ENCODE measurements around the gene ANTXR1.

Gene ANTXR1

DNA sequence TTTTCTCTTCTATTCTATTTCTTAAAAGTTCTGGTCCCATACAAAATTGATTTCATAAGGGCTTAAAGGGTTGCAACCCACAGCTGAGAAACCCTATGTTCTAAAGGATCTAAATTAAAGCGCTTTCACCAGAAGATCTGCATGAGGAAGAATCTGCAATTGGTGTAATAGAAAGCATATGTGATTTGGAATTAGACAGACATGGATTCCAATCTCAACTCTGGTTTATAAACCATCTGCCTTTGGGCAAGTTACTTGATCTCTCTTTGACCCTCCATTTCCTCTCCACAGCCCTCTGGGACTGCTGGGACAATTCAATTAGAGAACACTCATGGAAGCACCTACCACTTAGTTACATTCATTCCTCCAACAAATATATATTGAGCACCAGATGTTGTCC lies 178.7 kb downstream of the ANTXR1 start:
- DNase-seq: no peak

- DNase-seq: no peak
These were observed 179.4 kb downstream of the ANTXR1 start for GRCh38 chr2:69192176-69192945.

- no peak for DNase-seq
These were observed 182.7 kb downstream of the ANTXR1 start for GRCh38 chr2:69195706-69196105.

DNA sequence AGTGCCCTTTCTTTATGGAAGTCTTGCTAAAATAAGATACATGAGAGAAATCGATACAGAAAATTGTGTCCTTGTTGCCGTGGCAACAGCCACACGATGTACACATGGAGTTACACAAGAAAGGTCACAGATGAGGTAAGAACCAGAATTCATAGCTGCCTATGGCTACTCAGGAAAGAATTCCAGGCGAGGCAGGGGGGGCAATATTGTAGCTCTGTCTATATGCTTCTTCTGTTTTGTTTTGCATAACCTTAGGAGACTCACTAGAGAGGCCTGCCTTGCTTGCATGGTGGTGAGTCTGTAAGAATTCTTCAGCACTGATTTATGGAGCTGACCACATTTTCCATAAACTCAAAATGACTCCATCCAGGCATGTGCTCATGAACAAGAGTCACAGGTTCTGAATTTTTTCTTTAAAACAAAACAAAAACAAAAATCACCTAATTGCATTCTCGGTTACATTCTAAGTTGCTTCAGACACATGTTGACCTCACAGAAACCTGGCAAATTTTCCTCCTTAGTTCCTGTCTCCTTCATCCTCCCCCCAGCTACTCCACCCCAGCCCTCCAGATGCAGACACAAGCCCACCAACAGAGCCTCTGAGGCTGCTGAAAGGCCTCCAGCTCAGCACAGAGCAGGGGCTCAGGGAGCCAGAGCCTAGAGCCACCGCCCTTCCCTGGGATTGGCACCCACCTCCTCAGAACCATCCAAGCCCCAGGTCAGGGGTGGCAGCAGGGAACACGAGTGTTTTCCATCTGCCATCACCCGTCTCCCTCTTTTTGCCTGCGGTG lies 183.5 kb downstream of the ANTXR1 start:
- DNase-seq: no peak

- no peak for DNase-seq
These were observed 187.1 kb downstream of the ANTXR1 start for GRCh38 chr2:69200107-69200520.

GRCh38 chr2:69201259-69201658 lies 188.3 kb downstream of the ANTXR1 start:
- no peak for DNase-seq

DNA sequence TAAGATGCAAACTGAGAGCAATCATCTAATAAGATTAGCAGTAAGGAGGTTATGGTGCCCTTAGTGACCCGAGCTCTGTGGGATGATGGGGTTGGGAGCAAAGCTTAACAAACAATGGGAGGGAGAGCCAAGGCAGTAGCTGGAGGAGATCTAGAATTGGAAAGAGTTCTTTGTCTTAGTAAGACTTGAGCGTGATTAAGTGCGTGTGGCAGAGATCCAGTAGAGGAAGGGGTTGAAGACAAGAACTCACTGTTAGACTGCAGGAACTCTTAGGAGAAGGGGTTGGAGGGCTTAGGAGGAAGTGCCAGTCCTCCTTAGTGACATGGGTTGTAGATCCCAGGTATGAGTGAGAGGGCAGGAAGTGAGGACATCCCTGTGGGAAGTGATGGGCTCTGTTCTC lies 189.3 kb downstream of the ANTXR1 start:
- no peak for DNase-seq

DNA sequence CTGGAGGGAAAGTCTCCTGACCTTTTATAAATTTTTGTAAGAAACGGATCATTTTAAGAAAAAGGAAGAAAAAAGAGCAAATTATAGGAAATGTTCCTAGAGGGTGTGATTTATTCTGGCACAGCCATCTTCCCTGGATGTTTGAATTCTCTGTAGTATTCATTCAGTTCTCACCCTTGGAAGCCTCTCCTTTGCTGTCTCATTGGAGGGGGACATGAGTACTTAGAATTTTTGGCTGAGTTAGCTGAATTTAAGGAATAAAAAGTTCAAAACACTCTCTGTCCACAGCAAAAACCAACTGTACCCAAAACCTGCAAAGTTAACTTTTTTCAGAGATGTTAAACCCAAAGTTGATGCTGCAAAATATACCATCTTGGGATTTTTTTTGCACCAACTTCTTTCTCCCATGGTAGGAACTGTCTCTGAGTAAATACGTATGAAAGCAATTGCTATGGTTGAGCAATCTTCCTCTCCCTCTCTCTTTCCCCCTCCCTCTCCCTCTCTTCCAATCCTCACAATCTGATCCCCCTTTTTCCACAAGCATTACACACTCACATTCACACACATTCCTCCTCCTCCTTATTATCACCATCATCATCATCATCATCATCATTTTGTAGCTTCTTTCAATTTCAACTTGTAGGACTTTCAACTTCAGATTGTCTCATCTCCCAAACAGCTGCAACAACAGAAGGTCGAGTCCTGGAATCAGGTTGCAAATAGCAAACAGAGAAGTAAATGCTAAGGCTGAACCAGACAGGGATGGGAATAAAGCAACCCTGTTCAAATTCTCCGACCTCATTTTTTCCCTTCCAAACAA lies 190.4 kb downstream of the ANTXR1 start:
- no peak for DNase-seq

GRCh38 chr2:69204654-69205053 lies 191.7 kb downstream of the ANTXR1 start:
- DNase-seq: no peak

DNA sequence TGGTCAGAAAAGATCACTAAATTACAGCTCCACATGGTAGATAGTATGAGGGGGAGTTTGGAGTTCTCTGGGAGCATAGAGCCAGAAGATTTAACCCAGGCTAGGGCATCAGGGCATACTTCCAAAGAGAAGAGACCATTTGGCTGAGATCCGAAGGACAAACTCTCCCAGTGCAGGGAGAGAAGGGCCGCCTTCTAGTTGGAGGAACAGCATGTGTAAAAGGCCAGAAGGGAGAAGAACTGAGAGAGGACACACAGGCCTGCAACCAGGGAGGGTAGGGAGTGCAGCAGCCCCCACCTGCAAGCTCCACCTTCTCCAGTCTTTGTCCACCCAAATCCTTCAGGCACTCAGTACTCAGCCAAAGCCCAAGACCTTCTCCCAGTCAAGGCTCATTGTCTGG lies 192.1 kb downstream of the ANTXR1 start:
- no peak for DNase-seq

- DNase-seq: no peak
These were observed 192.5 kb downstream of the ANTXR1 start for GRCh38 chr2:69205491-69205890.

- no peak for DNase-seq
These were observed 195.1 kb downstream of the ANTXR1 start for GRCh38 chr2:69208023-69208595.

- no peak for DNase-seq
These were observed 196.5 kb downstream of the ANTXR1 start for GRCh38 chr2:69209482-69209881.

DNA sequence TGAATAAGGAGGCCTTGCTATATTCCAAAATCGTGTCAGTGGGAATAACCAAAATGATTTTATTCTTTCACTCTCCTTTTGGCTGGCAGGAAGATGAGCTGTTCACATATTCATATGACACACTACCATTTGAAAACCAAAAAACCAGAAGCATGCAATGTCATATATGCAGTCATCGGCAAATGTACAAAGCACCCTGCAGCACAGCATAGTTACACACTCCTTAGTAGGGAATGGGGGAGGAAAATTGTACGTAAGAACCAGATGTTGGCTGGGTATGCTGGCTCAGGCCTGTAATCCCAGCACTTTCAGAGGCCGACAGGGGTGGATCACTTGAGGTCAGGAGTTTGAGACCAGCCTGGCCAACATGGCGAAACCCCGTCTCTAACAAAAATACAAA lies 197.4 kb downstream of the ANTXR1 start:
- DNase-seq: no peak

DNA sequence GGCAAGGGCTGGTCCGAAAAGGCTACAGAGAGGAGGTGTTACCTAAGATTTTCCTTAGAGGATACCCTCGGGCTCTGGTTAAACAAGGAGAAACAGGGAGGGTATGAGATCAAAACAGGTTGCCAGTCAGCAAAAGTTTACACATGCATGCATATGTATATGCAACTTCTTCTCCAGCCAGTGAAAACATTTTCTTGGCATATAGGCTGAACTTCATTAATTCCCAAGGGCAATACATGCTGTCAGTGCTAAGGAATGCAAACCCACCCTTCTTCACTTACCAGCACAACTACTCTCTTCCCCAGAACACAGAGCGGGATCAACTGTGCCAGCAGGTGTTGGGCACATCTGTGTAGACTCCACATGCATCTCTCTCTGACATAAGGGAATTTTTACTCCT lies 198.1 kb downstream of the ANTXR1 start:
- no peak for DNase-seq

GRCh38 chr2:69211686-69212085 lies 198.7 kb downstream of the ANTXR1 start:
- DNase-seq: no peak

DNA sequence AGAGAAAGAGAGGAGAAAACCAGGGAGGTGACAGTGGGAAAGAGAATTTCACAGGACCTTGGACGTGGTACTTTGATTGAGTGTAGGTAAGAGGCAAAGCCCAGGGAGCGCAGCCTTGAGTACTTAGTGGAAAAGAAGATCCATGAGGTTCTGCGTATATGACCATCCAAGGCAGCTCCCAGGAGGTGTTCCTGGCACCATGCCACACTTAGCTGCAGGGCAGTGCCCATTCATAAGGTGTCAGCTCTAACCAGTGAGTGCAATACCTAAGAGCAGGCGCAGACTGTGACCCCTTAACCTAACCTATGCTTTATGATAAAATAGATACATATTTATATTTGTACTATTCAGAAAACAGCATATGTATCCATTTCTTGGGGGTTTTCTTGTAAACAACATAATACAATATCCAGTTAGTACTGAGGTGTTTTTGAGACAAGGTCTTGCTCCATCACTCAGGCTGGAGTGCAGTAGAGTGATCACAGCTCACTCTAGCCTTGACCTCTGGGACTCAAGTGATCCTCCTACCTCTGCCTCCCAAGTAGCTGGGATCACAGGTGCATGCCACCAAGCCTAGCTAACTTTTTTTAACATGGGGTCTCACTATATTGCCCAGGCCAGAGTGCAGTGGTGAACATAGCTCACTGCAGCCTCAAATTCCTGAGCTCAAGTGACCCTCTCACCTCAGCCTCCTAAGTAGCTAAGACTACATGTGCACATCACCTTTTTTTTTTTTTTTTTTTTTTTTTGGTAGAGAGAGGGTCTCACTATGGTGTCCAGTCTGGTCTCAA lies 199.5 kb downstream of the ANTXR1 start:
- DNase-seq: no peak

- no peak for DNase-seq
These were observed 200.2 kb downstream of the ANTXR1 start for GRCh38 chr2:69213201-69213600.

DNA sequence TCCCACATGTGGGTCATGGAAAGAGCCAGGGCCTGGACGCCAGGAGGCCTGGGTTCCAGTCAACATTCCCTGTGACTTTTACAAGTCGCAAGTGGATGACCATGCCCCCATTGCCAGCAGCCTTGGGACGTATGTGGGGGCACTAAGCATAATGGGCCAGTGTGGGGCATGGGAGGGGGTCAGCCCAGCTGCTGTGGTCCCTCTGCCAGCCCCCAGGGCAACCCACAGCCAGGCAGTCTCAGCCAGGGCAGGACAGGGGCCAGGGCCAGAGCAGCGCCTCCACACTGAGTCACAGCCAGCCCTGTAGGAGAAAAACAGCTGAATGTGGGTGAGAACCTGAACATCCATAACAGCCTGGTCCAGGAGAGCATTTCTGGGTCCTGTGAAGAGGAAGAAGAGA lies 200.8 kb downstream of the ANTXR1 start:
- no peak for DNase-seq

GRCh38 chr2:69214898-69215297 lies 201.9 kb downstream of the ANTXR1 start:
- no peak for DNase-seq

GRCh38 chr2:69216535-69217332 lies 203.8 kb downstream of the ANTXR1 start:
- DNase-seq: no peak
